Gastrocnemius medialis (tissue), 4 donors: Measurements from ENCODE around the gene PLCH1. TPM values are rescaled to one million over a fixed set of nuclear protein-coding genes. Genes with fewer than 3 reads are reported as not detected.

Experiments
- ATAC-seq, 2 donors: fragments of 150-250 bp; one replicate each; pipeline ENCODE4 v1.9.1; 2016
- DNase-seq, 2 donors: peaks; one replicate each; pipeline ENCODE4 v3.0.0-alpha.2; 2019
- H3K27ac ChIP-seq, 4 donors: fragments of 200-600 bp; sonication (generic); 1 replicate in 1 of 4; 2 replicates in 3 of 4; pipeline ENCODE4 v1.5.1; 2016 to 2018; ENCODE audit warnings: mild to moderate bottlenecking in 2 of 4, moderate library complexity in 1 of 4
- H3K27me3 ChIP-seq, 3 donors: fragments of 200-600 bp; sonication (generic) in 2 of 3; 1 replicate in 1 of 3; 2 replicates in 2 of 3; pipeline versions ENCODE4 v1.5.1 to v1.6.0; 2016 to 2019; ENCODE audit warnings: mild to moderate bottlenecking in 1 of 3, moderate library complexity in 1 of 3
- H3K36me3 ChIP-seq, 2 donors: fragments of 200-600 bp; sonication (generic) in 1 of 2; one replicate each; pipeline ENCODE4 v1.5.1; 2017 to 2018
- H3K4me1 ChIP-seq, 2 donors: fragments of 200-600 bp; sonication (generic) in 1 of 2; one replicate each; pipeline ENCODE4 v1.5.1; 2016 to 2017; ENCODE audit warnings: mild to moderate bottlenecking in 2 of 2
- H3K4me3 ChIP-seq, 4 donors: fragments of 200-600 bp; sonication (generic) in 3 of 4; 1 replicate in 1 of 4; 2 replicates in 3 of 4; pipeline ENCODE4 v1.5.1; 2016 to 2019; ENCODE audit warnings: mild to moderate bottlenecking in 2 of 4
- H3K9me3 ChIP-seq, 3 donors: fragments of 200-600 bp; sonication (generic) in 2 of 3; 1 replicate in 1 of 3; 2 replicates in 2 of 3; pipeline ENCODE4 v1.5.1; 2016 to 2019
- POLR2A ChIP-seq, 2 donors: fragments of 450-650 bp; IDR thresholded peaks; one replicate each; pipeline ENCODE4 v1.6.1; 2017; ENCODE audit warnings: antibody characterized with exemption in 2 of 2, mild to moderate bottlenecking in 2 of 2, moderate library complexity in 2 of 2
- in situ Hi-C, 4 donors: fragments of 200-750 bp; cut with MboI; loops; one replicate each; pipeline versions ENCODE4 v1.15.0 to v1.8.0; 2017; ENCODE audit warnings: low sequenced_read_pairs in 4 of 4
- intact Hi-C: fragments of 100-400 bp; cut with DNase I; formaldehyde crosslinking; loops from one replicate; pipeline ENCODE4 v1.15.1; 2023; ENCODE audit warnings: low total_unique reads
- total RNA-seq, 4 donors: library from RNA; depleted of rRNA; stranded (reverse); fragments of >200 nt; gene quantifications; one replicate each; pipeline versions ENCODE4 v1.1.0 to v1.2.3, GENCODE V29; 2016
- TF ChIP-seq, protein P1 (sequence below), 5 experiments: fragments of 450-650 bp in 3 of 5; fragments of 200-600 bp in 2 of 5; sonication (generic) in 2 of 5; IDR thresholded peaks in 4 of 5; conservative IDR thresholded peaks in 1 of 5; 1 replicate in 4 of 5; 2 replicates in 1 of 5; pipeline ENCODE4 v1.5.1; 2016 to 2019; ENCODE audit warnings: antibody characterized with exemption in 5 of 5, mild to moderate bottlenecking in 3 of 5, moderate library complexity in 3 of 5

Gene PLCH1
- total RNA-seq, 4 donors from 2014 or later, result 0.07 to 0.33 (median 0.10) TPM; not detected in 1

GRCh38 chr3:155727836-155728235 is 17.0 kb downstream of the PLCH1 start:
- Histone ChIP-seq H3K36me3 (no peaks in the 10 kb centered on the region), H3K27ac (no peak overlapping the region), H3K9me3 (no peaks in the 10 kb centered on the region), H3K4me3 (no peak overlapping the region), H3K27me3 (no peaks in the 10 kb centered on the region), H3K4me1 (no peaks in the 10 kb centered on the region)
- in situ Hi-C loops (no loop called here), intact Hi-C loops (no loop called here)
- no peak for ATAC-seq
- DNase-seq, result no peak
- no peak for TF ChIP-seq POLR2A (IDR thresholded peaks at IDR 0.05)
- TF ChIP-seq, protein P1, sequence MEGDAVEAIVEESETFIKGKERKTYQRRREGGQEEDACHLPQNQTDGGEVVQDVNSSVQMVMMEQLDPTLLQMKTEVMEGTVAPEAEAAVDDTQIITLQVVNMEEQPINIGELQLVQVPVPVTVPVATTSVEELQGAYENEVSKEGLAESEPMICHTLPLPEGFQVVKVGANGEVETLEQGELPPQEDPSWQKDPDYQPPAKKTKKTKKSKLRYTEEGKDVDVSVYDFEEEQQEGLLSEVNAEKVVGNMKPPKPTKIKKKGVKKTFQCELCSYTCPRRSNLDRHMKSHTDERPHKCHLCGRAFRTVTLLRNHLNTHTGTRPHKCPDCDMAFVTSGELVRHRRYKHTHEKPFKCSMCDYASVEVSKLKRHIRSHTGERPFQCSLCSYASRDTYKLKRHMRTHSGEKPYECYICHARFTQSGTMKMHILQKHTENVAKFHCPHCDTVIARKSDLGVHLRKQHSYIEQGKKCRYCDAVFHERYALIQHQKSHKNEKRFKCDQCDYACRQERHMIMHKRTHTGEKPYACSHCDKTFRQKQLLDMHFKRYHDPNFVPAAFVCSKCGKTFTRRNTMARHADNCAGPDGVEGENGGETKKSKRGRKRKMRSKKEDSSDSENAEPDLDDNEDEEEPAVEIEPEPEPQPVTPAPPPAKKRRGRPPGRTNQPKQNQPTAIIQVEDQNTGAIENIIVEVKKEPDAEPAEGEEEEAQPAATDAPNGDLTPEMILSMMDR (IDR thresholded peaks at IDR 0.05 in 4 of 5, conservative IDR thresholded peaks at IDR 0.05 in 1 of 5), result no peak

- ATAC-seq (no peak), DNase-seq (no peak)
- intact Hi-C loops, result no loop called here
- in situ Hi-C loops, result no loop called here
- no peaks in the 10 kb centered on the region for H3K27me3 ChIP-seq
- H3K4me3 ChIP-seq, result no peak overlapping the region
- H3K36me3 ChIP-seq, result no peaks in the 10 kb centered on the region
- no peak for TF ChIP-seq POLR2A (IDR thresholded peaks at IDR 0.05)
- H3K9me3 ChIP-seq, result no peaks in the 10 kb centered on the region
- H3K4me1 ChIP-seq, result no peaks in the 10 kb centered on the region
- H3K27ac ChIP-seq, result no peak overlapping the region
Observed at GRCh38 chr3:155714295-155714718, 30.6 kb downstream of the PLCH1 start.

DNA sequence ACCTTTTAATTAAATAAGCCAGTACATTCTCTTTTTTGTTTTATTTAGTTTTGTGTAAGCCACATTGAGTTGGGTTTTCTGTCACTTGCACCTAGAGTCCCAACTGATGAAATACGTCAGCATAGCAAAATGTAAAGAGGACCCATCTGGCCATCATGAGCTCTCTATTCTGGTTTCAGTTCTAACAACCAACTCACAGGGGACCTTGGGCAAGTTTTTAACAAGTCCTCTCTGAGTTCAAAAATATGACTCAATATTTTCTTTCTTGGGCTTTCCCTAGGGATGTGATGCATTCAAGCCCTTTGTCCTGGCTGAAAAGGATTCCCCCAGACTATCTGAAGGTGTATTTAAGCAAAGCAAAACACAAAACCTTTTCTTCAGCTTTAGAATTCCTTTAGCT is 32.9 kb downstream of the PLCH1 start:
- no peak overlapping the region for H3K4me3 ChIP-seq
- H3K4me1 ChIP-seq, result no peaks in the 10 kb centered on the region
- in situ Hi-C loops (no loop called here), intact Hi-C loops (no loop called here)
- no peaks in the 10 kb centered on the region for H3K9me3 ChIP-seq
- no peak overlapping the region for H3K27ac ChIP-seq
- H3K27me3 ChIP-seq, result no peaks in the 10 kb centered on the region
- TF ChIP-seq POLR2A (IDR thresholded peaks at IDR 0.05), result no peak
- TF ChIP-seq, protein P1 (IDR thresholded peaks at IDR 0.05 in 4 of 5, conservative IDR thresholded peaks at IDR 0.05 in 1 of 5), result no peak
- DNase-seq (no peak), ATAC-seq (no peak)
- no peaks in the 10 kb centered on the region for H3K36me3 ChIP-seq

DNA sequence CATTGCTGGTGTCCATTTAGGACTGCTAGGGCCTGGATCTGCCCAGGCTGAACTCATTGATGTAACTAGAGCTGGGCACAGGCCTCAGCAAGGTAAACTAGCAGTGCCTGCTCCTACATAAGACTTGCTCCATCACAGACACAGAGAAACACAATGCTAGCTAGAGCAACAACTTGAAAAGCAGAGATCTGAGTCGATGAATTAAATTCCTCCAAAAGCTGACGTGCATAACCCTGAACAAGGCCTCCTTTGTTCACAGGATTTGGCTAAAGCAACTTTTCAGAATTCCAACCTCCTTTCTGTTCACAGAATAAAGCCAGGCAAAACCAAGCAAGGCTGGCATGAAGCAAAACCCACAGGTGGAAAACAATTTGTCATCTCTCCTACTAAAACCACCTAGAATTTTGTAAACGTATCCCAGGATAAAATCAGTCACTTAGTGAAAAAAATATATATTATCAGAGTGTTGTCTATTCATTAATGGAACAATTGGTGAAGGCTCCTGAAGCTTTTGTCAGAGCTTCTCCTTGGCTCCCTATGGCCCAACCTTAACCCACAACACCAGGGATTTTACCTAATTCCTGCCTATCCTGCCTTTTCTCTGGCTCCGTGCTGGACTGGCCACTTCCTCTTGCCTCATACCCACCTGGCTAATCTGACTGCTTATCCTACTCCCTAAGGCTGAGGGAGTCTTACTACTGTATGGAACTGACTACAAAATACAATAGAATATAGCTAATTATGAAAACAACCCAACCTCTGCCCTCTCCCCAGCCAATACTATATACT is 39.9 kb downstream of the PLCH1 start:
- Histone ChIP-seq H3K27me3 (no peaks in the 10 kb centered on the region), H3K4me3 (no peak overlapping the region), H3K4me1 (no peaks in the 10 kb centered on the region), H3K9me3 (no peaks in the 10 kb centered on the region), H3K36me3 (no peaks in the 10 kb centered on the region), H3K27ac (no peak overlapping the region)
- intact Hi-C loops (loop anchor here (5.0 to 10.0 kb wide), 3 partner anchors 320 to 1368 kb away; no protein-coding TSS in a partner anchor), in situ Hi-C loops (loop anchor here in 2 of 4 donors (5.0 to 10.0 kb wide), 4 partner anchors 348 to 1370 kb away; no protein-coding TSS in a partner anchor)
- ATAC-seq (no peak), DNase-seq (no peak)
- no peak for TF ChIP-seq POLR2A (IDR thresholded peaks at IDR 0.05)
- TF ChIP-seq, protein P1 (IDR thresholded peaks at IDR 0.05 in 4 of 5, conservative IDR thresholded peaks at IDR 0.05 in 1 of 5), result no peak

GRCh38 chr3:155704061-155704460 is 40.8 kb downstream of the PLCH1 start:
- TF ChIP-seq, protein P1 (IDR thresholded peaks at IDR 0.05 in 4 of 5, conservative IDR thresholded peaks at IDR 0.05 in 1 of 5), result no peak
- no peak for TF ChIP-seq POLR2A (IDR thresholded peaks at IDR 0.05)
- Histone ChIP-seq H3K27me3 (no peaks in the 10 kb centered on the region), H3K36me3 (no peaks in the 10 kb centered on the region), H3K4me1 (no peaks in the 10 kb centered on the region), H3K27ac (no peak overlapping the region), H3K9me3 (no peaks in the 10 kb centered on the region), H3K4me3 (no peak overlapping the region)
- DNase-seq (no peak), ATAC-seq (no peak)
- in situ Hi-C loops (loop anchor here in 2 of 4 donors (5.0 to 10.0 kb wide), 4 partner anchors 347 to 1369 kb away; no protein-coding TSS in a partner anchor), intact Hi-C loops (loop anchor here (5.0 to 10.0 kb wide), 3 partner anchors 319 to 1367 kb away; no protein-coding TSS in a partner anchor)
